KG1 (cell line): ENCODE results near the gene ADAT2.

Source experiments
- DNase-seq: peaks from one replicate; lab custom pipeline; 2025; lab: John Stamatoyannopoulos, UW

ADAT2 gene

DNA sequence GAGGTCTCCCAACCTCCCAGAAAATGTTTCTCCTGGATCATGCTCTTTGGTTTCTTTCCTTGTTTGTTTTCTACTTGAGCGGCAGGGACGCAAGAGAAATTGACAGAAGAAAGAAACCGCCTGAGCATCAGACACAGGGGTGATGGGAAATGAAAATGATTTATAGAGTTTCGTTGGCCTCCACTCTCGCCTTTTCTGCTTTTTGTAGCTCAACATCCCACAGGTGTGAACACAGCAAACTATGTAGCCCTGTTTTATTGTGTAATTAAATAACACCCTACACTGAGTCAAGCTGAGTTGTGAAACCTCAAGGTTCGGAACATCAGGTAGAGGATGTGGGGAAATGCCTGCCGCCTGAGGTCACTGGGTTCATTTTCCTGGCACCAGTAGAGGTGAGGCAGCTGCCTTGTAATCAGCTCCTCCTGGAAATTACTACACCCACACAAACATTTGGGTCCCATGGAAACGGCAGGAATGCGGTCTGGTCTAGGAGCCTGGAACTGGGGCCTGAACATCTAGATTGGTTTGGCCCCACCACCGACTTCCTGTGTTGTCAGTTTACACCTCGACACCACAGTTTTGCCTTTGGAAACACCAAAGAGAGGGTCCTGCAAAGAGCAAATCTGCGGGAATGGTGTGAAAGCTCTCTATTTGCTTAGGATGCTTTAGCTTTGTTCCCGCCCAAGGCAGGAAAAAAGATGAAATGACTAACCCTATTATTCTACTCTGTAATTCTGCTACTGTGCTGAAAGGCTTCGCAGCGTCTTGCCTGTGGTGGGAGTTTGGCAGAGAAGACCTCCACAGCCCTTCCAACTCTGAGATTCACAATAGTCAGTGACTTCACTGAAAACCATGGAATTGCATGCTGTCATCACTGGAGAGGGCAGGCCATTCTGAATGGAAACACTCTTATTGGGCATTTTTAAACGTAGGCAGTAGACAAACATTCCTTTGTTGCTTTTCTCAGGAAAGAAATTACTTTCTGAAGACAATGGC, 53.0 kb downstream of the ADAT2 start:
- no peak for DNase-seq

- DNase-seq: no peak
These were observed 53.8 kb downstream of the ADAT2 start for GRCh38 chr6:143396497-143397226.

DNA sequence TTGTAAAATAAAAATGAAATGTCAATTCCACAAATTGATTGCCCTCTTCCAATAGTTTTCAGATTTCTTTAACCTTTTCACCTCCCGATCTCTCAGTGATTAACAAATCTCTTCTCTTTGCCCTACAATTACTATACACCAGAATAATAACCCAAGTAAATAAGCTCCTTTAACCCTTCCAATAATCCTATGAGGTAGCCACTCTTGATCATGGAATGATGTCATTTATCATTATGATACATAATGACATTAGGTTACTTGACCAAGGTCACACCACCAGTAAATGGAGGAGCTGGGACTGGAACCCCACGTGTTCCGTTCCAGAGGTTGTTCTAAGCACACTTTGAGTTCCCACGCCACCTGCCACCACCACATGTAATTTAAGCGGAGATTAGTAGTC, 54.8 kb downstream of the ADAT2 start:
- DNase-seq: no peak

- DNase-seq: no peak
These were observed 56.1 kb downstream of the ADAT2 start for GRCh38 chr6:143394389-143394788.

- DNase-seq: no peak
These were observed 60.2 kb downstream of the ADAT2 start for GRCh38 chr6:143390278-143390677.

DNA sequence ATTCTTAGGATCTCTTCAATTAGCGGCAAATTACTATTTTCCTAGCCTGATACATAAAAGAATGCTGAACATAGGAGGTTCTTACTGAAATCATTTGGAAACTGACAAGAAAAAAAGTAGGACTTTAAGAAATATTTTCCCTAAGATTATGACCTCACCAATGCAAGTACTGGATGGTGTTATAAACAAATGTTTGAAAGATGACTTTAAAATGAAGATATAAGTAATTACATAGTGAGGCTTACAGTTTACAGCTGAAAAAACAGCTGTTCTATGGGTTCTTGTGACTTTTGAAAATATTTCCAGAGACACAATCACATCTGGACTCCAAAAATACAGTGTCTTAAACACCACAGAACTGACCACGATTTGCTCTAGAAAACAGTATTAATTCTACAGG, 64.9 kb downstream of the ADAT2 start:
- no peak for DNase-seq

GRCh38 chr6:143376861-143377260, 73.6 kb downstream of the ADAT2 start:
- DNase-seq: no peak

- DNase-seq: no peak
These were observed 74.1 kb downstream of the ADAT2 start for GRCh38 chr6:143376375-143376774.

GRCh38 chr6:143375022-143375585, 75.4 kb downstream of the ADAT2 start:
- no peak for DNase-seq

- no peak for DNase-seq
These were observed 76.5 kb downstream of the ADAT2 start for GRCh38 chr6:143374014-143374413.
